ENCODE results near the gene PLA2G1B. TPM values are rescaled to one million over a fixed set of nuclear protein-coding genes. Genes with fewer than 3 reads are reported as not detected.
A peak's percentile ranks its signal among the peaks of the same experiment; 100 is the strongest.

PLA2G1B gene
- total and polyA plus RNA-seq, 2 of the 13 experiments (the other 11 are each of a cell fraction or from before 2014, with no cell fraction given), result 0.33 to 1.4 TPM

GRCh38 chr12:120321382-120322202 is 6.0 kb downstream of the PLA2G1B start (continued):
- peak; percentile 48; the same call in 1 of the 2 replicates for TF ChIP-seq TFDP2 (CRISPR knock-in tag; IDR thresholded peaks at IDR 0.05)
- no peak for TF ChIP-seq MAFF (IDR thresholded peaks at IDR 0.05; ENCODE audit: low read depth, low read length)
- no peak for TF ChIP-seq KDM3A (CRISPR knock-in tag; IDR thresholded peaks at IDR 0.05; ENCODE audit: low read depth)
- TF ChIP-seq CENPBD1 (CRISPR knock-in tag; IDR thresholded peaks at IDR 0.05; ENCODE audit: borderline replicate concordance, low read depth), result no peak
- TF ChIP-seq PATZ1 (CRISPR knock-in tag; IDR thresholded peaks at IDR 0.05), result 0 out of 2 replicates have a peak, but pooled peaks have one; percentile 18
- no peak for TF ChIP-seq DDIT3 (CRISPR knock-in tag; IDR thresholded peaks at IDR 0.05)
- 0 out of 2 replicates have a peak, but pooled peaks have one; percentile 15 for TF ChIP-seq FOSL2 (CRISPR knock-in tag; IDR thresholded peaks at IDR 0.05)
- TF ChIP-seq ETS1 (CRISPR knock-in tag; IDR thresholded peaks at IDR 0.05), result no peak
- TF ChIP-seq KDM2A (CRISPR knock-in tag; IDR thresholded peaks at IDR 0.05; ENCODE audit: borderline replicate concordance, low read depth), result no peak
- peak; percentile 40; the same call in 1 of the 2 replicates for TF ChIP-seq FOXK2 (IDR thresholded peaks at IDR 0.05)
- TF ChIP-seq ZNF503 (CRISPR knock-in tag; IDR thresholded peaks at IDR 0.05), result peak; percentile 70
- no peak for TF ChIP-seq MTF2 (CRISPR knock-in tag; IDR thresholded peaks at IDR 0.05; ENCODE audit: borderline replicate concordance)
- no peak for TF ChIP-seq HHEX (CRISPR knock-in tag; IDR thresholded peaks at IDR 0.05)
- peak; percentile 38 for TF ChIP-seq ZNF781 (CRISPR knock-in tag; IDR thresholded peaks at IDR 0.05; ENCODE audit: borderline replicate concordance, not compliant biosample characterization)
- TF ChIP-seq AKAP8 (CRISPR knock-in tag; IDR thresholded peaks at IDR 0.05), result 0 out of 2 replicates have a peak, but pooled peaks have one; percentile 48
- TF ChIP-seq NR2F1 (CRISPR knock-in tag; IDR thresholded peaks at IDR 0.05), result peak in 1 of 2 experiments; percentile 43; a peak in 1 of 4 replicates
